SK-N-SH (cell line): Measurements from ENCODE around the gene SMPDL3A. TPM values are rescaled to one million over a fixed set of nuclear protein-coding genes. Genes with fewer than 3 reads are reported as not detected.

Experiments used
- CTCF ChIA-PET: fragments of 300-600, 350-600 bp; formaldehyde crosslinking; extraction: SDS; loops from one replicate; lab custom pipeline; 2021; lab: Yijun Ruan, JAX
- POLR2A ChIA-PET: fragments of 350-600 bp; sonication (Branson Sonifier 250); formaldehyde crosslinking; extraction: SDS; loops from one replicate; lab custom pipeline; 2020; ENCODE audit warnings: antibody characterized with exemption, inconsistent platforms; lab: Yijun Ruan, JAX
- DNase-seq: peaks from one replicate; pipeline ENCODE4 v3.0.0; 2012
- H2AFZ ChIP-seq: fragments of 200-600 bp; sonication (generic); 2 replicates; pipeline ENCODE4 v1.8.1; 2016; ENCODE audit warnings: antibody characterized with exemption, mild to moderate bottlenecking, low read depth
- H3F3A ChIP-seq: fragments of 200-600 bp; sonication (generic); replicated peaks from 2 replicates; pipeline ENCODE3; 2016; ENCODE audit warnings: antibody characterized with exemption, mild to moderate bottlenecking; ENCODE audit not compliant: insufficient read depth
- H3K27ac ChIP-seq, 2 experiments: fragments of 200-500 bp in 1 of 2; fragments of 200-600 bp in 1 of 2; sonication (Bioruptor generic) in 1 of 2; sonication (generic), shearing (Covaris generic) in 1 of 2; 2 replicates each; pipeline versions ENCODE4 v1.5.1 to v1.6.1; 2014 to 2016; ENCODE audit warnings: low read depth in 2 of 2, inconsistent platforms in 1 of 2, low read length in 1 of 2, mild to moderate bottlenecking in 1 of 2, mixed read lengths in 1 of 2
- H3K27me3 ChIP-seq: fragments of 200-600 bp; sonication (generic), shearing (Covaris generic); 2 replicates; pipeline ENCODE4 v1.6.1; 2016; ENCODE audit warnings: mixed run types; ENCODE audit not compliant: insufficient read depth
- H3K36me3 ChIP-seq, 2 experiments: fragments of 200-500 bp in 1 of 2; fragments of 200-600 bp in 1 of 2; sonication (Bioruptor generic) in 1 of 2; sonication (generic) in 1 of 2; replicated peaks in 1 of 2; 2 replicates each; pipeline versions ENCODE3 to v1.5.1; 2014 to 2016; ENCODE audit warnings: low read length in 1 of 2, mild to moderate bottlenecking in 1 of 2; ENCODE audit not compliant: insufficient read depth in 2 of 2, control insufficient read depth in 1 of 2
- H3K4me1 ChIP-seq, 2 experiments: fragments of 200-500 bp in 1 of 2; fragments of 200-600 bp in 1 of 2; sonication (Bioruptor generic) in 1 of 2; sonication (generic), shearing (Covaris generic) in 1 of 2; 2 replicates each; pipeline versions ENCODE4 v1.5.1 to v1.6.1; 2014 to 2016; ENCODE audit warnings: low read depth in 1 of 2, low read length in 1 of 2, mixed run types in 1 of 2; ENCODE audit not compliant: insufficient read depth in 2 of 2, control insufficient read depth in 1 of 2
- H3K4me2 ChIP-seq: fragments of 200-600 bp; sonication (generic), shearing (Covaris generic); 2 replicates; pipeline ENCODE4 v1.6.1; 2017; ENCODE audit warnings: mixed run types
- H3K4me3 ChIP-seq, 2 experiments: fragments of 200-500 bp in 1 of 2; fragments of 200-600 bp in 1 of 2; sonication (Bioruptor generic) in 1 of 2; sonication (generic), shearing (Covaris generic) in 1 of 2; 2 replicates each; pipeline versions ENCODE4 v1.5.1 to v1.8.1; 2014 to 2016; ENCODE audit warnings: low read depth in 2 of 2, inconsistent platforms in 1 of 2, low read length in 1 of 2, mild to moderate bottlenecking in 1 of 2, mixed read lengths in 1 of 2, moderate library complexity in 1 of 2
- H3K79me2 ChIP-seq: fragments of 200-600 bp; sonication (generic); 2 replicates; pipeline ENCODE4 v1.8.1; 2017; ENCODE audit warnings: mild to moderate bottlenecking; ENCODE audit not compliant: insufficient read depth
- H3K9ac ChIP-seq: fragments of 200-600 bp; sonication (generic); 2 replicates; pipeline ENCODE4 v1.6.1; 2017; ENCODE audit warnings: mixed run types
- H3K9me2 ChIP-seq: fragments of 200-600 bp; sonication (generic); 2 replicates; pipeline ENCODE4 v1.6.1; 2017; ENCODE audit warnings: mixed run types
- H3K9me3 ChIP-seq: fragments of 200-600 bp; sonication (generic); 2 replicates; pipeline ENCODE4 v1.6.1; 2017; ENCODE audit warnings: mixed run types, mild to moderate bottlenecking, moderate library complexity
- H4K20me1 ChIP-seq: fragments of 200-600 bp; sonication (generic); 2 replicates; pipeline ENCODE4 v1.6.1; 2017; ENCODE audit warnings: mild to moderate bottlenecking, mixed run types; ENCODE audit not compliant: insufficient read depth
- EP300 ChIP-seq, 2 experiments: IDR thresholded peaks; 2 replicates each; pipeline versions ENCODE4 v1.4.0 to v1.6.1; 2012; ENCODE audit warnings: borderline replicate concordance in 1 of 2, low read depth in 1 of 2, low read length in 1 of 2
- EZH2phosphoT487 ChIP-seq: fragments of 200-600 bp; sonication (generic); IDR thresholded peaks from 2 replicates; pipeline ENCODE4 v1.6.1; 2017; ENCODE audit warnings: low read depth, mixed run types, mild to moderate bottlenecking, antibody characterized with exemption, moderate library complexity, borderline replicate concordance
- FOSL2 ChIP-seq: IDR thresholded peaks from 2 replicates; pipeline ENCODE4 v1.4.0; 2012; ENCODE audit warnings: low read depth, mild to moderate bottlenecking, moderate library complexity, borderline replicate concordance
- GATA2 ChIP-seq: sonication (generic); formaldehyde crosslinking; IDR thresholded peaks from 2 replicates; pipeline ENCODE4 v1.5.0; 2020; ENCODE audit warnings: mild to moderate bottlenecking, missing genetic modification reagents
- IRF3 ChIP-seq: fragments of 150-350 bp; IDR thresholded peaks from 2 replicates; pipeline ENCODE4 v1.6.1; 2016; ENCODE audit warnings: mild to moderate bottlenecking, low read depth, low read length
- NRF1 ChIP-seq: IDR thresholded peaks from 2 replicates; pipeline ENCODE4 v1.6.1; 2012; ENCODE audit warnings: low read depth, mild to moderate bottlenecking, low read length
- PBX3 ChIP-seq: IDR thresholded peaks from 2 replicates; pipeline ENCODE4; 2012
- SIN3A ChIP-seq: IDR thresholded peaks from 2 replicates; pipeline ENCODE4 v1.6.1; 2012; ENCODE audit warnings: low read depth, mild to moderate bottlenecking, low read length, moderate library complexity, borderline replicate concordance
- YY1 ChIP-seq: IDR thresholded peaks from 2 replicates; pipeline ENCODE4 v1.4.0; 2012; ENCODE audit warnings: low read depth, mild to moderate bottlenecking
- WGBS: methylation state at CpG from one replicate; pipeline ENCODE4 v1.1.6; 2017; ENCODE audit warnings: low lambda C conversion rate; 5-methylcytosine and 5-hydroxymethylcytosine counted together
- polyA plus RNA-seq, 3 experiments: library from polyadenylated mRNA; depleted of rRNA; stranded (reverse); fragments of >200 nt; gene quantifications; 2 replicates each; pipeline ENCODE4 v1.2.3, GENCODE V29; 2012
- TF ChIP-seq, protein P1 (sequence below): fragments of 150-350 bp; IDR thresholded peaks from 2 replicates; pipeline ENCODE4 v1.6.1; 2017; ENCODE audit warnings: antibody characterized with exemption, low read length, low read depth, borderline replicate concordance

Gene SMPDL3A
- polyA plus RNA-seq, 1 of the 3 experiments (the other 2 are of a cell fraction) = 2.0 TPM

GRCh38 chr6:122839906-122840305, 50.8 kb downstream of the SMPDL3A start:
- no peak overlapping the region for H3K4me3 ChIP-seq
- H3K27ac ChIP-seq = no peak overlapping the region
- peaks cover 0 to 4% of the 10 kb centered on the region in 2 experiments; a peak in 1 of 4 replicates for H3K4me1 ChIP-seq
- H3K4me2 ChIP-seq = no peak overlapping the region
- no peak overlapping the region for H2AFZ ChIP-seq
- H3K9me2 ChIP-seq = no peaks in the 10 kb centered on the region
- no peak for DNase-seq
- TF ChIP-seq FOSL2 (no peak), IRF3 (no peak), YY1 (no peak), EZH2phosphoT487 (no peak), PBX3 (no peak)
- H3K36me3 ChIP-seq = no peaks in the 10 kb centered on the region
- POLR2A ChIA-PET = interaction anchor here (1.0 kb wide), 1 partner anchor 108 kb away, joined by 3 read pairs; no protein-coding TSS in a partner anchor
- no peaks in the 10 kb centered on the region for H3K9me3 ChIP-seq
- no peaks in the 10 kb centered on the region for H3K79me2 ChIP-seq
- H4K20me1 ChIP-seq = no peaks in the 10 kb centered on the region
- H3K27me3 ChIP-seq = peaks cover 23% of the 10 kb centered on the region
- peaks cover 4% of the 10 kb centered on the region for H3F3A ChIP-seq
- H3K9ac ChIP-seq = no peak overlapping the region
- WGBS = 29% methylated on average over 8 of the region's 8 CpGs
- CTCF ChIA-PET = interaction anchor here (0.6 to 2.7 kb wide), 16 partner anchors 9 to 539 kb away, joined by 3 to 47 read pairs (median 4); partner anchors contain the start of gene SMPDL3A

DNA sequence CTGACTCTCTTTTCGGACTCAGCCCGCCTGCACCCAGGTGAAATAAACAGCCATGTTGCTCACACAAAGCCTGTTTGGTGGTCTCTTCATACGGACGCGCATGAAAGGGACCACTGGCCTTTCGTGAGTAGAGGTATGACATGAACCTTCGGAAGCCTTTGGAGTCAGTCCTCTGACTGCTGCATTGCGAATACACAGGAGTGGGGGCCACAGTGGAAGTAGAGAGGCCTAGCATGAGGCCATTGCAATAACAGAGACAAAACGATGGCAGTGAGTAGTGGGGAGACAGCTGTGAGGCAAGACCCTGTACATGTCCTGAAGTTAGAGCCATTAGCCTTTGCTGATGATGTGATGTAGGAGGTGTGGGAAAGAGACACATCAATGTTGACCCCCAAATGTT, 56.4 kb downstream of the SMPDL3A start:
- H3K9me2 ChIP-seq = no peaks in the 10 kb centered on the region
- no peak for TF ChIP-seq EP300 (IDR thresholded peaks at IDR 0.05; ENCODE audit: borderline replicate concordance in 1 of 2, low read depth in 1 of 2, low read length in 1 of 2)
- TF ChIP-seq SIN3A = no peak
- TF ChIP-seq GATA2 (CRISPR knock-in tag) = no peak
- TF ChIP-seq, protein P1, sequence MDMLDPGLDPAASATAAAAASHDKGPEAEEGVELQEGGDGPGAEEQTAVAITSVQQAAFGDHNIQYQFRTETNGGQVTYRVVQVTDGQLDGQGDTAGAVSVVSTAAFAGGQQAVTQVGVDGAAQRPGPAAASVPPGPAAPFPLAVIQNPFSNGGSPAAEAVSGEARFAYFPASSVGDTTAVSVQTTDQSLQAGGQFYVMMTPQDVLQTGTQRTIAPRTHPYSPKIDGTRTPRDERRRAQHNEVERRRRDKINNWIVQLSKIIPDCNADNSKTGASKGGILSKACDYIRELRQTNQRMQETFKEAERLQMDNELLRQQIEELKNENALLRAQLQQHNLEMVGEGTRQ = no peak
- no peak for TF ChIP-seq EZH2phosphoT487
- no peak for TF ChIP-seq NRF1
- TF ChIP-seq, all 33 proteins: peak for 0
- Histone ChIP-seq H3K9ac (no peak overlapping the region), H3K27ac (no peak overlapping the region), H3K36me3 (no peaks in the 10 kb centered on the region), H3F3A (no peaks in the 10 kb centered on the region), H2AFZ (no peak overlapping the region), H3K4me2 (no peak overlapping the region), H3K27me3 (no peaks in the 10 kb centered on the region; the same call in 1 of the 2 replicates), H3K4me1 (no peaks in the 10 kb centered on the region), H4K20me1 (no peaks in the 10 kb centered on the region), H3K4me3 (no peak overlapping the region), H3K9me3 (no peaks in the 10 kb centered on the region), H3K79me2 (no peaks in the 10 kb centered on the region)
- ChIA-PET CTCF (interaction anchor here (1.0 kb wide), 1 partner anchor 354 kb away, joined by 3 read pairs; no protein-coding TSS in a partner anchor), POLR2A (no interaction called here)
- DNase-seq = no peak
- 64% methylated on average over 9 of the region's 9 CpGs for WGBS
